GM23338 (cell line): ENCODE measurements around the gene MLF2.

Source experiments
- CTCF ChIP-seq, 2 experiments: fragments of 200-600 bp in 1 of 2; sonication (generic) in 1 of 2; conservative IDR thresholded peaks; 2 replicates each; pipeline versions ENCODE4 v1.5.1 to v1.6.1; 2016 to 2017; ENCODE audit warnings: antibody characterized with exemption in 2 of 2, low read depth in 2 of 2, mild to moderate bottlenecking in 2 of 2, moderate library complexity in 1 of 2
- ETS1 ChIP-seq: IDR thresholded peaks from 2 replicates; pipeline ENCODE4 v1.6.1; 2016; ENCODE audit warnings: antibody characterized with exemption
- EZH2 ChIP-seq: fragments of 200-600 bp; sonication (generic); IDR thresholded peaks from one replicate; pipeline ENCODE4 v1.8.0; 2017; ENCODE audit warnings: antibody characterized with exemption, mild to moderate bottlenecking, low read depth; ENCODE audit not compliant: unreplicated experiment
- EZH2phosphoT487 ChIP-seq: fragments of 200-600 bp; sonication (generic); IDR thresholded peaks from one replicate; pipeline ENCODE4 v1.8.1; 2018; ENCODE audit warnings: antibody characterized with exemption; ENCODE audit not compliant: unreplicated experiment
- JUNB ChIP-seq: IDR thresholded peaks from one replicate; pipeline ENCODE4 v1.6.1; 2016; ENCODE audit warnings: antibody characterized with exemption; ENCODE audit not compliant: unreplicated experiment
- POLR2AphosphoS5 ChIP-seq: IDR thresholded peaks from 2 replicates; pipeline ENCODE4 v1.6.1; 2016; ENCODE audit warnings: antibody characterized with exemption, low read depth
- REST ChIP-seq: IDR thresholded peaks from one replicate; pipeline ENCODE4 v1.6.1; 2018; ENCODE audit warnings: antibody characterized with exemption; ENCODE audit not compliant: unreplicated experiment

GRCh38 chr12:6772331-6772695 lies 19.4 kb upstream of the MLF2 start, which contains the start of gene LAG3:
- TF ChIP-seq REST (no peak), CTCF (conservative IDR thresholded peaks at IDR 0.05; ENCODE audit: low read depth in 2 of 2) (no peak), POLR2AphosphoS5 (no peak), ETS1 (no peak), EZH2 (no peak), EZH2phosphoT487 (no peak), JUNB (no peak)
